ENCODE measurements around the gene GGACT. TPM values are rescaled to one million over a fixed set of nuclear protein-coding genes. Genes with fewer than 3 reads are reported as not detected.
A peak's percentile ranks its signal among the peaks of the same experiment; 100 is the strongest.

GGACT gene
- total RNA-seq, 2 donors from 2014 or later, result 1.4 TPM

GRCh38 chr13:100561158-100561499 lies 27.5 kb downstream of the GGACT start:
- Histone ChIP-seq H3K36me3 (no peaks in the 10 kb centered on the region), H3K9me3 (no peaks in the 10 kb centered on the region), H3K4me3 (no peak overlapping the region), H3K4me1 (no peaks in the 10 kb centered on the region), H3K27ac (no peak overlapping the region), H3K27me3 (no peaks in the 10 kb centered on the region)
- TF ChIP-seq CTCF (IDR thresholded peaks at IDR 0.05), result no peak
- DNase-seq (ENCODE audit: low spot score), result no peak

GRCh38 chr13:100560498-100561157 lies 28.0 kb downstream of the GGACT start:
- DNase-seq (ENCODE audit: low spot score), result no peak
- H3K27me3 ChIP-seq, result no peaks in the 10 kb centered on the region
- H3K4me1 ChIP-seq, result no peaks in the 10 kb centered on the region
- TF ChIP-seq CTCF (IDR thresholded peaks at IDR 0.05), result no peak
- no peak overlapping the region for H3K4me3 ChIP-seq
- no peak overlapping the region for H3K27ac ChIP-seq
- H3K9me3 ChIP-seq, result no peaks in the 10 kb centered on the region
- no peaks in the 10 kb centered on the region for H3K36me3 ChIP-seq

- no peak overlapping the region for H3K27ac ChIP-seq
- no peaks in the 10 kb centered on the region for H3K36me3 ChIP-seq
- TF ChIP-seq CTCF (IDR thresholded peaks at IDR 0.05), result no peak
- no peak overlapping the region for H3K4me3 ChIP-seq
- no peaks in the 10 kb centered on the region for H3K27me3 ChIP-seq
- H3K9me3 ChIP-seq, result no peaks in the 10 kb centered on the region
- H3K4me1 ChIP-seq, result no peaks in the 10 kb centered on the region
- DNase-seq (ENCODE audit: low spot score), result no peak
Observed at GRCh38 chr13:100559886-100560285, 28.7 kb downstream of the GGACT start.

GRCh38 chr13:100552755-100553154 lies 35.8 kb downstream of the GGACT start:
- Histone ChIP-seq H3K27me3 (no peaks in the 10 kb centered on the region), H3K4me1 (no peaks in the 10 kb centered on the region), H3K36me3 (no peaks in the 10 kb centered on the region), H3K9me3 (no peaks in the 10 kb centered on the region), H3K27ac (no peak overlapping the region), H3K4me3 (no peak overlapping the region)
- no peak for DNase-seq (ENCODE audit: low spot score)
- TF ChIP-seq CTCF (IDR thresholded peaks at IDR 0.05), result no peak

GRCh38 chr13:100549316-100549715 lies 39.3 kb downstream of the GGACT start:
- no peak overlapping the region for H3K27ac ChIP-seq
- H3K36me3 ChIP-seq, result no peaks in the 10 kb centered on the region
- no peaks in the 10 kb centered on the region for H3K9me3 ChIP-seq
- H3K4me3 ChIP-seq, result no peak overlapping the region
- H3K4me1 ChIP-seq, result peaks cover 0 to 4% of the 10 kb centered on the region in 2 donors
- no peaks in the 10 kb centered on the region for H3K27me3 ChIP-seq
- peak; percentile 34 for DNase-seq (ENCODE audit: low spot score)
- TF ChIP-seq CTCF (IDR thresholded peaks at IDR 0.05), result no peak

GRCh38 chr13:100547791-100548201 lies 40.8 kb downstream of the GGACT start:
- H3K27ac ChIP-seq, result no peak overlapping the region
- no peak for DNase-seq (ENCODE audit: low spot score)
- no peaks in the 10 kb centered on the region for H3K36me3 ChIP-seq
- H3K9me3 ChIP-seq, result no peaks in the 10 kb centered on the region
- no peak overlapping the region for H3K4me3 ChIP-seq
- TF ChIP-seq CTCF (IDR thresholded peaks at IDR 0.05), result no peak
- peaks cover 0 to 4% of the 10 kb centered on the region in 2 donors for H3K4me1 ChIP-seq
- H3K27me3 ChIP-seq, result no peaks in the 10 kb centered on the region

Measured in right atrium auricular region (tissue), 2 donors.